ENCODE results near the gene P2RY13.

P2RY13 gene

DNA sequence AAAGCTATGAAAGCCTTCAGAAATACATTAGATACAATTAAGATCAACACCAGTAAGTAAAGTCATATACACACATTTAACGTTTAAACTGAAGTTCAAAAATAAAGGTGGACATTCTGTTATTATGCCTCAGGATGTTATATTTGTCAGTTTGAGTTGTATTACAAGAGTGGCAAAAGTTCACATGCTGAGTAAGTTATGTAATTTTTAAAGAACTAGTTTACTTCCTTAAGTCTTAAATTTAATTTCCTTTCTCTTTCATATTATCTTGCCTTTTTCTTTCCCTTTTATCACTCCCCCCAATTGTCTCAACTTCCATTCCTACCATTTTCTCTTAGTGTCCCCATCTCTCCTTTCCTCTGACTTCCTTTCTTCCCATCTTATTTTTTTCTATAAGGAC is 7.8 kb downstream of the P2RY13 start:
- no peak overlapping the region for H3K27ac ChIP-seq
- TF ChIP-seq, protein P1, sequence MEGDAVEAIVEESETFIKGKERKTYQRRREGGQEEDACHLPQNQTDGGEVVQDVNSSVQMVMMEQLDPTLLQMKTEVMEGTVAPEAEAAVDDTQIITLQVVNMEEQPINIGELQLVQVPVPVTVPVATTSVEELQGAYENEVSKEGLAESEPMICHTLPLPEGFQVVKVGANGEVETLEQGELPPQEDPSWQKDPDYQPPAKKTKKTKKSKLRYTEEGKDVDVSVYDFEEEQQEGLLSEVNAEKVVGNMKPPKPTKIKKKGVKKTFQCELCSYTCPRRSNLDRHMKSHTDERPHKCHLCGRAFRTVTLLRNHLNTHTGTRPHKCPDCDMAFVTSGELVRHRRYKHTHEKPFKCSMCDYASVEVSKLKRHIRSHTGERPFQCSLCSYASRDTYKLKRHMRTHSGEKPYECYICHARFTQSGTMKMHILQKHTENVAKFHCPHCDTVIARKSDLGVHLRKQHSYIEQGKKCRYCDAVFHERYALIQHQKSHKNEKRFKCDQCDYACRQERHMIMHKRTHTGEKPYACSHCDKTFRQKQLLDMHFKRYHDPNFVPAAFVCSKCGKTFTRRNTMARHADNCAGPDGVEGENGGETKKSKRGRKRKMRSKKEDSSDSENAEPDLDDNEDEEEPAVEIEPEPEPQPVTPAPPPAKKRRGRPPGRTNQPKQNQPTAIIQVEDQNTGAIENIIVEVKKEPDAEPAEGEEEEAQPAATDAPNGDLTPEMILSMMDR (IDR thresholded peaks at IDR 0.05): no peak
- no peak for TF ChIP-seq ZFX (IDR thresholded peaks at IDR 0.05; ENCODE audit: borderline replicate concordance)

DNA sequence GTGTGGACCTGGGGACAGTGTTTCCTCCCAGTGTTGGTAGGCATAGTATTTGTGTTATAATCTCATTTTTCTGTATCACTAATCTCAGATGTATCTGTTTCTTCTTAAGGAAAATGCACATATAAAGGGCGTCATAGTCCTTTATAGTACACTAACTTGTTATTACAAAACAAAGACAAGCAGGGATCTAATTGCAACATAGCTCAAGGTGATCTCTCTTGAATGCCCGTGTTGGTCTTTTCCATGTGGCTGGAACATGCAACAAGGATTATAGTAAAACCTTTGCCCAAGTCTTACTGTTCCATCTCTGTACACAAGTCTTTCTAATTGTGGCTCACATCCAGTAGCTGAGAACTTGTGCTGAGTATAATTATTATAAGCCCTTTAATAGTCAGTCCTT is 9.2 kb downstream of the P2RY13 start:
- H3K27ac ChIP-seq: no peak overlapping the region
- no peak for TF ChIP-seq ZFX (IDR thresholded peaks at IDR 0.05; ENCODE audit: borderline replicate concordance)
- TF ChIP-seq, protein P1 (IDR thresholded peaks at IDR 0.05): no peak

DNA sequence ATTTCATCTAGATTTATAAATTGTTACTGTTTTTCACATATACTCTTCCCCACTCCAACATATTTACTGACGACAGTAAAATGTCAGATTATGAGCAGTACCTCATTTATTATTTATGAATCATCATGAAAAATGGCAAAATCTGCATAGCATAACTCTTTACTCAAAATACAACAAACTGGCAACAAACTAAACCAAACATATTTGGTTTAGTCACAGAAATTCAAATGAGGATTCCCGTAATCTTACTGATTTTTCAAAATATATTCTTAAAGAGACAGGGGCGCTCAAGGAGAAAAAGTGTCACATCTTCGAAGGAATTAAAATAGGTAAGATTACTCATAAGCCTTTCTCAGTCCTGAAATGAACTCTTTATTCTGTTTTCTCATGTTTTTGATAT is 9.7 kb downstream of the P2RY13 start:
- TF ChIP-seq, protein P1 (IDR thresholded peaks at IDR 0.05): no peak
- TF ChIP-seq ZFX (IDR thresholded peaks at IDR 0.05; ENCODE audit: borderline replicate concordance): no peak
- H3K27ac ChIP-seq: no peak overlapping the region

DNA sequence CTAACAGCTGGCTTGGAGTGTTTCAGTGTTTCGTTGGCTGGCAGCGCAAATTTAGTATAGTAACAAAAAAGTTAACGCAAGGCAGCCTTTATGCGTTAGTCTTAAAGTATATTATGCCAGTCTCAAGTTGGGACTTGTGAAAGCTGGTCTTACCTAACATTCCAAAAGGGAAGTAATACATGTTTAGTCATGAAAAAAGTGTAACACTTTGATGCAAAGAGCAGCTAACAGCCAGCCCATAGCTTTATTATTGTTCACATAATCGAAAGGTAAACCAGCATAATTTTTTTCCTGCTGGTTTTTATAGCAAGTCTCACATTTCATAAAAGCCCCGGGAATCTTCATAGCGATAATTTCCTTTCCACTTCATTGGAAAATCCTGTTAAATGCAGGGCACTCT is 10.4 kb downstream of the P2RY13 start:
- no peak overlapping the region for H3K27ac ChIP-seq
- TF ChIP-seq, protein P1 (IDR thresholded peaks at IDR 0.05): no peak
- no peak for TF ChIP-seq ZFX (IDR thresholded peaks at IDR 0.05; ENCODE audit: borderline replicate concordance)

DNA sequence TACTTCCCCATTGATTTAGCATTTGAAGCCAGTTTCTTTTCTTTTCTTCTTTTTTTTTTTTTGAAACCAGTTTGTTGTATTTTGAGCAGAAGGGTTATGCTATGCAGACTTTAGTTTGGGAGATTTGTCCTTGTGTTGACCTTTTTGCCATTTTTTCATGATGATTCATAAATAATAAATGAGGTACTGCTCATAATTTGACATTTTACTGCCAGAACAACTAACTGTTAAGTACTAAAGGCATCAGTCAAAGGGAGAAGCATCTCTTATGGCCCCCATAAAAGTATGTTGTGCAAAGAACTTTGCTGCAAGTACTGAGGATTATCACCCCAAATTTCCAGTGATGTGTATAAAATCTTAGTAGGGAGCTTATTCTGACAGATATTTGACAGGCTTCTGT is 11.0 kb downstream of the P2RY13 start:
- no peak overlapping the region for H3K27ac ChIP-seq

DNA sequence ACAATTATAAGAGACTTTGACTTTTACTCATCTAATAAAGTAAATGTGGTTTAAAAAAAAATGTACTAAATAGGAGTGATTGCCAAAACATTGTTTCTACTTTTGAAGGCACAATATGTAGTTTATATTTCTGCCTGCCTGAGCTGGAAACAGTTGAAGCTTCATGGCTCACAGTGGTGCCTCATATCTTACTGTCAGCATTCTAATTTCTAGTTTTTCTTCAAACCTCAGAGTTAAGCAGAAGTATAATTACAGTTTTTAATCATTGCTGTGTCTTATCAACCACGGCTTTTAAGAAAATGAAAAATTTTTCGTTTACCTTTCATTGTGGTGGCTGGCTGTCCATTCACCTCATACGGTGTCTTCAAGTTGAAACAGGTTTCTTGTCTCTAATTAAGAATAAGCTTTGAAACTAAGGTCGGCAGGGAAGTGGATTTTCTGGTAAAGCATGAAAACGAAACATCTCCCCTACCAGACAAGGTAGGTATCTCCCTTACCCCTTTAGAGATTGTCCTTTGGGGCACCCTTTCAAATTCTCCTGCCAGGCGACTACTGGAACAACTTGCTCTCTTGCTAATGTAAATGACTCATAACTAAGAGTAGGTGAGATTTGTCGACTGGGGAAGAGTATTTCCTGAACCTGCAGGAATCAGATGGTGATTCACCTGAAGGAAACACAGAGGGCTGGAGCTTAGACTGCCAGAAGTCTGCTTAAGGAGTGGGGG is 12.9 kb downstream of the P2RY13 start, which contains the start of gene GPR87:
TSS of gene GPR87 (minus strand) at position 554 of the 725 bp plus-strand sequence. CDS start 16,720 bp downstream, outside the sequence.
- H3K27ac ChIP-seq: no peak within 1 kb of the TSS
- no peak for TF ChIP-seq ZFX (IDR thresholded peaks at IDR 0.05; ENCODE audit: borderline replicate concordance)
- TF ChIP-seq, protein P1 (IDR thresholded peaks at IDR 0.05): no peak

More for the DNA sequence above, 11.0 kb downstream of the P2RY13 start:
- no peak for TF ChIP-seq ZFX (IDR thresholded peaks at IDR 0.05; ENCODE audit: borderline replicate concordance)
- TF ChIP-seq, protein P1 (IDR thresholded peaks at IDR 0.05): no peak

DNA sequence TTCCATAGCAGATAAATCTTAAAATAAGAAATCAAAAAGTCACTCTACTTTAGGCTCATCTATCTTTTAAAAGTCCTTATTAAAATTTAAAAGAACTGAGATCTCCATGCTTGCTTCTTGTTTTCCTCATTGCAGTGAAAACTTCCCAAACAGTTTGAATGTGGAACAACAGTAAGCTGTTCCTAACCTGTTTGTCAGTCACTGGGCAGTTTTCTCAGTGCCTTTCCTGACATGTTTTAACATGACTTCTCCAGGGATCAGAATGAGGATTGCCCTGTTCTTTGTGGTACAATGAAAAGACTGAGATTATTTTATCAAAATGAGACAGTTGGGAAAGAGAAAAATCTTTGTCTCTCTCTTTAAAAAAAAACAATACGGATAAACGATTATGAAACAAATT is 13.5 kb downstream of the P2RY13 start:
- no peak for TF ChIP-seq ZFX (IDR thresholded peaks at IDR 0.05; ENCODE audit: borderline replicate concordance)
- TF ChIP-seq, protein P1 (IDR thresholded peaks at IDR 0.05): no peak
- H3K27ac ChIP-seq: no peak overlapping the region
